WTC11 (cell line): ENCODE measurements around the gene ALG14. TPM values are rescaled to one million over a fixed set of nuclear protein-coding genes. Genes with fewer than 3 reads are reported as not detected.
A peak's percentile ranks its signal among the peaks of the same experiment; 100 is the strongest.

ENCODE experiments used
- ATAC-seq: fragments of 200-7000 bp; cut with Tn5 transposase; 2 replicates; pipeline ENCODE4 v1.10.0; 2021; ENCODE audit warnings: mild to moderate bottlenecking, moderate library complexity
- CTCF ChIA-PET: fragments of 300-600 bp; sonication (Branson Sonifier 250); formaldehyde crosslinking; loops from one replicate; lab custom pipeline; 2021; ENCODE audit warnings: antibody characterized with exemption; lab: Charles Lee
- POLR2A ChIA-PET: fragments of 350-600 bp; sonication (Branson Sonifier 250); formaldehyde crosslinking; loops from one replicate; lab custom pipeline; 2021; ENCODE audit warnings: antibody characterized with exemption; lab: Charles Lee
- DNase-seq: peaks from one replicate; pipeline ENCODE4 v3.0.0; 2021; ENCODE audit warnings: low spot score
- H3K27ac Mint-ChIP-seq: 2 replicates; pipeline ENCODE4 v1.8.0; 2021; ENCODE audit warnings: mixed read lengths
- H3K27me3 Mint-ChIP-seq: 2 replicates; pipeline ENCODE4 v1.8.0; 2021; ENCODE audit warnings: low read depth, mild to moderate bottlenecking, moderate library complexity, mixed read lengths
- H3K36me3 Mint-ChIP-seq: 2 replicates; pipeline ENCODE4 v1.8.0; 2021; ENCODE audit warnings: mixed read lengths
- H3K4me1 Mint-ChIP-seq: 2 replicates; pipeline ENCODE4 v1.8.0; 2022; ENCODE audit warnings: mixed read lengths
- H3K4me3 Mint-ChIP-seq: 2 replicates; pipeline ENCODE4 v1.8.0; 2021; ENCODE audit warnings: mild to moderate bottlenecking, moderate library complexity, mixed read lengths
- H3K9me3 Mint-ChIP-seq: 2 replicates; pipeline ENCODE4 v1.8.0; 2021; ENCODE audit warnings: mixed read lengths
- ATF6 ChIP-seq: sonication (generic); formaldehyde crosslinking; IDR thresholded peaks from 2 replicates; pipeline ENCODE4 v1.8.1; 2023; ENCODE audit warnings: mild to moderate bottlenecking, missing genetic modification reagents
- E2F1 ChIP-seq: sonication (generic); formaldehyde crosslinking; IDR thresholded peaks from 2 replicates; pipeline ENCODE4 v1.8.0; 2022; ENCODE audit warnings: mild to moderate bottlenecking, missing genetic modification reagents
- ERG ChIP-seq: fragments of 250-450 bp; sonication (Bioruptor Pico); IDR thresholded peaks from 2 replicates; pipeline ENCODE4 v1.8.0; 2021; ENCODE audit warnings: mild to moderate bottlenecking
- FOXJ3 ChIP-seq: sonication (generic); formaldehyde crosslinking; IDR thresholded peaks from 2 replicates; pipeline ENCODE4 v1.9.0; 2021; ENCODE audit warnings: missing genetic modification reagents, mild to moderate bottlenecking, borderline replicate concordance
- FOXP1 ChIP-seq: sonication (generic); formaldehyde crosslinking; IDR thresholded peaks from 2 replicates; pipeline ENCODE4 v1.8.0; 2022; ENCODE audit warnings: missing genetic modification reagents, mild to moderate bottlenecking, moderate library complexity, borderline replicate concordance
- FOXP4 ChIP-seq: sonication (generic); formaldehyde crosslinking; IDR thresholded peaks from 2 replicates; pipeline ENCODE4 v1.8.0; 2022; ENCODE audit warnings: mild to moderate bottlenecking, missing genetic modification reagents
- GABPB1 ChIP-seq: sonication (generic); formaldehyde crosslinking; IDR thresholded peaks from 2 replicates; pipeline ENCODE4 v1.8.1; 2023; ENCODE audit warnings: mild to moderate bottlenecking, missing genetic modification reagents
- GRHL2 ChIP-seq: fragments of 250-450 bp; sonication (Bioruptor Pico); IDR thresholded peaks from 2 replicates; pipeline ENCODE4 v1.8.0; 2022; ENCODE audit warnings: mild to moderate bottlenecking, moderate library complexity; ENCODE audit not compliant: insufficient replicate concordance, severe bottlenecking
- MLX ChIP-seq: sonication (generic); formaldehyde crosslinking; IDR thresholded peaks from 2 replicates; pipeline ENCODE4 v1.8.1; 2023; ENCODE audit warnings: mild to moderate bottlenecking, missing genetic modification reagents, moderate library complexity
- MXD4 ChIP-seq: fragments of 250-450 bp; sonication (Bioruptor Pico); IDR thresholded peaks from 2 replicates; pipeline ENCODE4 v1.8.0; 2021; ENCODE audit warnings: mild to moderate bottlenecking, moderate library complexity, borderline replicate concordance
- NFE2L1 ChIP-seq: sonication (generic); formaldehyde crosslinking; IDR thresholded peaks from 2 replicates; pipeline ENCODE4 v1.8.1; 2023; ENCODE audit warnings: missing genetic modification reagents
- OVOL2 ChIP-seq: fragments of 250-450 bp; sonication (Bioruptor Pico); IDR thresholded peaks from 2 replicates; pipeline ENCODE4 v1.9.0; 2021; ENCODE audit warnings: mild to moderate bottlenecking, borderline replicate concordance
- PRRX2 ChIP-seq: fragments of 250-450 bp; sonication (Bioruptor Pico); IDR thresholded peaks from 2 replicates; pipeline ENCODE4 v1.8.0; 2021; ENCODE audit warnings: mild to moderate bottlenecking
- ZBTB21 ChIP-seq: sonication (generic); formaldehyde crosslinking; IDR thresholded peaks from 2 replicates; pipeline ENCODE4 v1.8.1; 2023; ENCODE audit warnings: mild to moderate bottlenecking, missing genetic modification reagents, borderline replicate concordance
- ZNF425 ChIP-seq: fragments of 250-450 bp; sonication (Bioruptor Pico); conservative IDR thresholded peaks from 2 replicates; pipeline ENCODE4 v1.9.0; 2021; ENCODE audit warnings: mild to moderate bottlenecking
- ZNF532 ChIP-seq: fragments of 250-450 bp; sonication (Bioruptor Pico); IDR thresholded peaks from 2 replicates; pipeline ENCODE4 v1.9.0; 2021; ENCODE audit warnings: mild to moderate bottlenecking, borderline replicate concordance
- total RNA-seq: library from RNA; stranded (reverse); gene quantifications from 3 replicates; pipeline ENCODE4 v1.2.3, GENCODE V29; 2021

Gene ALG14
- total RNA-seq, 1 experiment from 2014 or later = 2.3 TPM

GRCh38 chr1:95096218-95096841 lies 23.6 kb upstream of the ALG14 start (continued):
- TF ChIP-seq ERG (CRISPR knock-in tag) = no peak
- no peak for TF ChIP-seq MLX (CRISPR knock-in tag)
- no peak for TF ChIP-seq ZNF425 (CRISPR knock-in tag)
- no peak for TF ChIP-seq PRRX2
- TF ChIP-seq ZNF532 (CRISPR knock-in tag) = no peak
- TF ChIP-seq, all 79 proteins: peak for 0

GRCh38 chr1:95095833-95096217 lies 23.1 kb upstream of the ALG14 start:
- Mint-ChIP-seq H3K4me1 (no peaks in the 10 kb centered on the region), H3K9me3 (peaks cover 11% of the 10 kb centered on the region; the same call in 1 of the 2 replicates), H3K27me3 (no peaks in the 10 kb centered on the region), H3K36me3 (no peaks in the 10 kb centered on the region), H3K4me3 (no peak overlapping the region), H3K27ac (no peak overlapping the region)
- DNase-seq (no peak), ATAC-seq (no peak)
- ChIA-PET CTCF (interaction anchor here (2.0 to 2.1 kb wide), 2 partner anchors 12 to 138 kb away, joined by 5 to 6 read pairs; partner anchors contain the start of gene RWDD3), POLR2A (no interaction called here)
- no peak for TF ChIP-seq OVOL2 (CRISPR knock-in tag)
- TF ChIP-seq GABPB1 (CRISPR knock-in tag) = peak; percentile 92

- no peak overlapping the region for H3K27ac Mint-ChIP-seq
- TF ChIP-seq MXD4 (CRISPR knock-in tag) = no peak
- TF ChIP-seq ERG (CRISPR knock-in tag) = no peak
- no peak for TF ChIP-seq FOXJ3 (CRISPR knock-in tag)
- no peak for TF ChIP-seq FOXP4 (CRISPR knock-in tag)
- TF ChIP-seq ATF6 (CRISPR knock-in tag) = no peak
- TF ChIP-seq GRHL2 (CRISPR knock-in tag) = no peak
- no peak for TF ChIP-seq ZBTB21
- no peak for TF ChIP-seq NFE2L1 (CRISPR knock-in tag)
- TF ChIP-seq FOXP1 = no peak
- no peak for TF ChIP-seq E2F1 (CRISPR knock-in tag)
Measured at GRCh38 chr1:95094923-95095322, 22.2 kb upstream of the ALG14 start.

More at GRCh38 chr1:95094923-95095322, 22.2 kb upstream of the ALG14 start:
- ATAC-seq (no peak), DNase-seq (no peak)
- H3K27me3 Mint-ChIP-seq = no peaks in the 10 kb centered on the region
- POLR2A ChIA-PET = no interaction called here
- CTCF ChIA-PET = interaction anchor here (0.6 to 2.1 kb wide), 3 partner anchors 11 to 139 kb away, joined by 4 to 6 read pairs (median 5); partner anchors contain the start of gene RWDD3
- H3K9me3 Mint-ChIP-seq = peaks cover 19% of the 10 kb centered on the region
- H3K36me3 Mint-ChIP-seq = peaks cover 2% of the 10 kb centered on the region; the same call in 1 of the 2 replicates
- no peaks in the 10 kb centered on the region for H3K4me1 Mint-ChIP-seq
- no peak overlapping the region for H3K4me3 Mint-ChIP-seq
